MM.1S (cell line): ENCODE data around the gene MAPKAP1.
"Not testable (repeated sequence)": the region's sequence is repeated elsewhere in the genome, so short reads cannot be mapped to it uniquely, and the experiment has no call there.

Experiments
- CTCF ChIP-seq: fragments of 300-600 bp; sonication (generic); IDR thresholded peaks from 2 replicates; pipeline ENCODE4 v1.5.1; 2016; ENCODE audit warnings: antibody characterized with exemption, low read length, mixed read lengths
- EZH2 ChIP-seq: fragments of 300-600 bp; sonication (generic); optimal IDR thresholded peaks from 2 replicates; pipeline ENCODE3; 2017; ENCODE audit warnings: low read depth, mild to moderate bottlenecking, antibody characterized with exemption, low read length, mixed read lengths
- EZH2phosphoT487 ChIP-seq: fragments of 300-600 bp; sonication (generic); IDR thresholded peaks from 2 replicates; pipeline ENCODE4 v1.6.1; 2018; ENCODE audit warnings: antibody characterized with exemption, low read length

DNA sequence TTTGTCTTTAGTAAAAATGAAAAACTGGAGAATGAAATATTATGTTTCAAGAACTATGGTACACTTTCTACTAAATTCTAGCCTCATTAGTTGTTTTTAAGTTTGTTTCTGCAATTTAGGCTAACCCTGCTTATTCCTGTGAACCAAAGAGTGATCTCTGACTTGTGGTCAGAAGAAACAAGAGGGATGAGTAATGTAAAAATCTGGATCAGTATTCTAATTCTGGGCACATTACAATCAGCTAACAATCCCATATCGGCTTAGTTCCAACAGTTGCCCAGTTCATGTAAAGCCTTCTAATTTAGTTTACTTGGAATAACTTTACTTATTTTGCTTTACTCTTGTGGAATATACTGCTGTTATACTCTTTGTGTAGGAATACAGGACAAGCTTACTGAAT, 134.5 kb downstream of the MAPKAP1 start:
- TF ChIP-seq CTCF, EZH2, EZH2phosphoT487: not testable (repeated sequence)
